ENCODE results near the gene EPB41L5.

EPB41L5 gene

GRCh38 chr2:120224735-120225548, 212.1 kb downstream of the EPB41L5 start:
- H3K9me3 Mint-ChIP-seq: no peaks in the 10 kb centered on the region
- H3K36me3 Mint-ChIP-seq (ENCODE audit: low read depth): peaks cover 26% of the 10 kb centered on the region
- peaks cover 70% of the 10 kb centered on the region for H3K4me1 Mint-ChIP-seq (ENCODE audit: low read depth)
- H3K4me3 Mint-ChIP-seq: peak overlapping the region; percentile 81
- H3K27ac Mint-ChIP-seq: no peak overlapping the region
- no peaks in the 10 kb centered on the region for H3K27me3 Mint-ChIP-seq

DNA sequence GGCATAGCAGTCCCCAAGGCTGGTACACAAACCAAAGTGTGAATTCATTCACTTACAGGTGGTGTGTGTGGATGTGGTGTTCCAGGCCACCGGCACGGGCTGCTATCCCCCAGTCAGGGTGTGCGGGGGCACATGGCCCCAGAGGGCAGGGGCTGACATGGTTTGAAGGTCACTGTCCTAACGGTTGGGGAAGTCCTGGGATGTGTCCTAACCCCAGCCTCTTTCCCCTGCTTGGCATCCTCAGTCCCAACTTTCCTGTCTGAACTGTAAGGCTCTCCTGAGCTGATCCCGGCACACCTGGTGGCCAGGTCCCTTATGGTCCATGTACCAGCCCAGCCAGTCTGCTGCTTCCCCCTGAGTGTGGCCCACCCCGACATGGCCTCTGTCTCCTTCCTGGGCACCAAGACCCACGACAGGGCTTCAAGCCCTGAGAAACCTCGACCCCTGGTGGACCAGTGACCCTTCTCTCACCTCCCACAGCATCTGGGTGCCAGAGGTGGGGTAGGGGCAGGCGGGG, 212.7 kb downstream of the EPB41L5 start:
- H3K27ac Mint-ChIP-seq: no peak overlapping the region
- peaks cover 72% of the 10 kb centered on the region for H3K4me1 Mint-ChIP-seq (ENCODE audit: low read depth)
- peaks cover 19% of the 10 kb centered on the region for H3K36me3 Mint-ChIP-seq (ENCODE audit: low read depth)
- no peak overlapping the region for H3K4me3 Mint-ChIP-seq
- no peaks in the 10 kb centered on the region for H3K9me3 Mint-ChIP-seq
- no peaks in the 10 kb centered on the region for H3K27me3 Mint-ChIP-seq

GRCh38 chr2:120226316-120226715, 213.4 kb downstream of the EPB41L5 start:
- Mint-ChIP-seq H3K36me3 (ENCODE audit: low read depth) (peaks cover 12% of the 10 kb centered on the region), H3K9me3 (no peaks in the 10 kb centered on the region), H3K4me1 (ENCODE audit: low read depth) (peaks cover 72% of the 10 kb centered on the region), H3K4me3 (no peak overlapping the region), H3K27ac (no peak overlapping the region), H3K27me3 (no peaks in the 10 kb centered on the region)

GRCh38 chr2:120227111-120227991, 214.5 kb downstream of the EPB41L5 start:
- Mint-ChIP-seq H3K4me1 (ENCODE audit: low read depth) (peaks cover 71% of the 10 kb centered on the region), H3K9me3 (no peaks in the 10 kb centered on the region), H3K4me3 (no peak overlapping the region), H3K27me3 (no peaks in the 10 kb centered on the region), H3K36me3 (ENCODE audit: low read depth) (peaks cover 2% of the 10 kb centered on the region), H3K27ac (no peak overlapping the region)

DNA sequence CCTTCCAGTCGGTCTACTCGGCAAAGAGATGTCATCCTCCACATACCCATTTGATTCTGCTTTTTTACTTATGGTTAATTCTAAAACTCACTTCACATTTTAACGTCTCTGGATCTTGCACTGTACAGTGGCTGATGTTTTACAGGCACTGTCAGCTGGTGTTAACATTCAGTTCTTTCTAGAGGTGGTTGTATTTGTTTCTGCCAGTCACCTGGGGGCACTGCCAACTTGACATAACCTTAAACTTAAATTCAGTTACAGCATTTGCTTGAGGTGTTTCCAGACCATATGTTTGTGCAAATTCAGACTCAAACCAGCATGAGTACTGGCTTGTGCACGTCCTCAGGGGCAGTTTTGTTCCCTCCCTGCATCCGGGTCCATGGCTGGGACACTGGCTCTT, 215.6 kb downstream of the EPB41L5 start:
- Mint-ChIP-seq H3K4me3 (no peak overlapping the region), H3K4me1 (ENCODE audit: low read depth) (peaks cover 79% of the 10 kb centered on the region), H3K27me3 (no peaks in the 10 kb centered on the region), H3K36me3 (ENCODE audit: low read depth) (no peaks in the 10 kb centered on the region), H3K9me3 (no peaks in the 10 kb centered on the region), H3K27ac (no peak overlapping the region)

Data from stimulated activated naive CD8-positive, alpha-beta T cell treated with anti-CD3 and anti-CD28 coated beads, Interleukin-15, Interleukin-2, amounts not matched to agents 100 ng/mL and 50 ng/mL, for 24 hours (primary cell).